OCI-LY1 (cell line): ENCODE data around the gene ANP32E.

Source experiments
- CTCF ChIP-seq: fragments of 200-600 bp; sonication (generic), shearing (Covaris generic); IDR thresholded peaks from 2 replicates; pipeline ENCODE4 v1.5.1; 2017; ENCODE audit warnings: mild to moderate bottlenecking, antibody characterized with exemption, low read length, moderate library complexity, mixed read lengths
- EZH2 ChIP-seq: fragments of 200-600 bp; sonication (generic), shearing (Covaris generic); IDR thresholded peaks from 2 replicates; pipeline ENCODE4 v1.8.0; 2017; ENCODE audit warnings: borderline replicate concordance, mixed run types, mild to moderate bottlenecking, antibody characterized with exemption, low read length, moderate library complexity, mixed read lengths

GRCh38 chr1:150236614-150237100 lies 745 bp upstream of the ANP32E start:
- TF ChIP-seq CTCF (no peak), EZH2 (no peak)
